ENCODE results near the gene MEI1. TPM values are rescaled to one million over a fixed set of nuclear protein-coding genes. Genes with fewer than 3 reads are reported as not detected.

Gene MEI1
- total and polyA plus RNA-seq, 2 of the 4 experiments (the other 2 are of a cell fraction) = 0.90 to 2.6 TPM

DNA sequence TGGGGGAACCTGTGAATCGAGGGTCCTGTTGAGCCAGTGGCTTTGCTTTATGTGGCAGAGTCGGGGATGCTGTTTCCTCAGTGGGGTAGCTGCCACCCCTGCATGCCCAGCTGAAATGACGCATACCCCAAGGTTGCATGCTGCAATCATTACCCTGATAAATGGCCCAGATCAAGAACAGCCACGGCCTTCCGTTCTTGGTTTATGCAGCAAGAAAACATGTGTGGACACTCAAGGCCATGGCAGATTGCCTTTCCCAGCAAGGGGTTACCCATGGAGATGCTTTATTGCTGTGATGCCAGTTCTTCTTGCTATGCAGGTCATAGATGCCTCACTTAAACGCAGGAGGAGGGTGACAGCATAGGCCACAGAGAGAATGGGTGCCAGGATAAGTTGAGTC, 119.3 kb downstream of the MEI1 start:
- peaks cover 0 to 2% of the 10 kb centered on the region in 2 experiments; a peak in 1 of 4 replicates for H3K79me1 ChIP-seq (ENCODE audit: low read depth in 1 of 2, low read length in 2 of 2)
- H3K4me1 ChIP-seq (ENCODE audit: control insufficient read depth, insufficient read depth, low read length) = peaks cover 2% of the 10 kb centered on the region
- no peak overlapping the region for H2BK15ac ChIP-seq (ENCODE audit: low read depth, low read length)
- POLR2A ChIA-PET (ENCODE audit: unreplicated experiment) = interaction anchor here (0.6 kb wide), 1 partner anchor 554 kb away, joined by 3 read pairs; no protein-coding TSS in a partner anchor
- no peak overlapping the region for H3K14ac ChIP-seq (replicated peaks; ENCODE audit: low read depth, low read length)
- 0 out of 2 replicates have a peak, but pooled peaks cover 3% of the 10 kb centered on the region for H3K36me3 ChIP-seq (ENCODE audit: control insufficient read depth, insufficient read depth, low read length)
- intact Hi-C loops (cut with micrococcal nuclease) (no loop called here), dilution Hi-C loops (cut with HindIII; ENCODE audit: low sequenced_read_pairs, unreplicated experiment) (no loop called here), in situ Hi-C loops (cut with MboI; ENCODE audit: low sequenced_read_pairs) (no loop called here)
- BruUV-seq (replicated peaks) = no TSS peak
- H4K8ac ChIP-seq (ENCODE audit: low read depth in 2 of 2, low read length in 2 of 2) = no peak overlapping the region
- no peak overlapping the region for H3K56ac ChIP-seq (ENCODE audit: extremely low read depth, insufficient read depth, low read length)
- CTCF ChIA-PET = no interaction called here
- H3K4me2 ChIP-seq (ENCODE audit: low read depth, low read length) = no peak overlapping the region
- no peak overlapping the region for H4K5ac ChIP-seq (ENCODE audit: low read depth, low read length)
- H3K23ac ChIP-seq (ENCODE audit: low read depth, low read length) = no peak overlapping the region; the same call in 1 of the 2 replicates
- H3K9me1 ChIP-seq (ENCODE audit: insufficient read depth, low read length) = peaks cover 10% of the 10 kb centered on the region
- H2BK5ac ChIP-seq (ENCODE audit: low read depth, low read length, poor library complexity, severe bottlenecking) = no peak overlapping the region
- H3K27me3 ChIP-seq (ENCODE audit: control insufficient read depth, insufficient read depth, low read length) = no peaks in the 10 kb centered on the region
- no peak overlapping the region for H2AK9ac ChIP-seq (replicated peaks; ENCODE audit: low read depth, low read length, poor library complexity)
- no peak overlapping the region for H3K27ac ChIP-seq (ENCODE audit: insufficient read depth, low read length)
- WGBS, 2 experiments (ENCODE audit: extremely low coverage in 2 of 2, insufficient read length in 1 of 2) = 87% methylated on average over 3 of the region's 6 CpGs; no CpG with 5 or more reads in 1 of the 2 experiments
- H3K4me3 ChIP-seq (ENCODE audit: insufficient read depth, low read depth, low read length) = no peak overlapping the region
- H2BK120ac ChIP-seq (ENCODE audit: low read depth, low read length) = no peak overlapping the region
- H2AFZ ChIP-seq (replicated peaks; ENCODE audit: low read length, poor library complexity) = no peak overlapping the region
- H3K4ac ChIP-seq (ENCODE audit: low read depth, low read length) = no peak overlapping the region
- ATAC-seq (ENCODE audit: low read depth) = no peak
- H3K9me3 ChIP-seq (ENCODE audit: control insufficient read depth, insufficient read depth, low read length) = no peaks in the 10 kb centered on the region
- H4K91ac ChIP-seq (ENCODE audit: insufficient read depth, low read depth, low read length) = no peak overlapping the region
- no peak overlapping the region for H2AK5ac ChIP-seq (ENCODE audit: low read depth, low read length)
- no peak overlapping the region for H2BK20ac ChIP-seq (ENCODE audit: low read depth, low read length)
- no peaks in the 10 kb centered on the region for H4K20me1 ChIP-seq (ENCODE audit: insufficient read depth, low read length)
- TF ChIP-seq, protein P1, sequence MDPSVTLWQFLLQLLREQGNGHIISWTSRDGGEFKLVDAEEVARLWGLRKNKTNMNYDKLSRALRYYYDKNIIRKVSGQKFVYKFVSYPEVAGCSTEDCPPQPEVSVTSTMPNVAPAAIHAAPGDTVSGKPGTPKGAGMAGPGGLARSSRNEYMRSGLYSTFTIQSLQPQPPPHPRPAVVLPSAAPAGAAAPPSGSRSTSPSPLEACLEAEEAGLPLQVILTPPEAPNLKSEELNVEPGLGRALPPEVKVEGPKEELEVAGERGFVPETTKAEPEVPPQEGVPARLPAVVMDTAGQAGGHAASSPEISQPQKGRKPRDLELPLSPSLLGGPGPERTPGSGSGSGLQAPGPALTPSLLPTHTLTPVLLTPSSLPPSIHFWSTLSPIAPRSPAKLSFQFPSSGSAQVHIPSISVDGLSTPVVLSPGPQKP (IDR thresholded peaks at IDR 0.05; ENCODE audit: borderline replicate concordance, low read depth, low read length) = no peak
- TF ChIP-seq BHLHE40 (IDR thresholded peaks at IDR 0.05; ENCODE audit: low read depth, low read length) = no peak
- no peak for TF ChIP-seq RAD21 (IDR thresholded peaks at IDR 0.05; ENCODE audit: low read length)
- TF ChIP-seq RFX5 (IDR thresholded peaks at IDR 0.05; ENCODE audit: low read depth, low read length) = no peak
- no peak for TF ChIP-seq POLR2A (IDR thresholded peaks at IDR 0.05; ENCODE audit: low read depth, low read length)
- H3K9ac ChIP-seq (ENCODE audit: low read depth, low read length) = no peak overlapping the region
- no peak for DNase-seq
- H3K18ac ChIP-seq (ENCODE audit: low read depth, low read length) = no peak overlapping the region
